Pancreas (tissue), 10 donors: ENCODE measurements around the gene ACAP2. TPM values are rescaled to one million over a fixed set of nuclear protein-coding genes. Genes with fewer than 3 reads are reported as not detected.
"Not testable (repeated sequence)": the region's sequence is repeated elsewhere in the genome, so short reads cannot be mapped to it uniquely, and the experiment has no call there.

Experiments used
- ATAC-seq, 4 donors: fragments of 200-7000 bp; cut with Tn5 transposase; one replicate each; pipeline versions ENCODE4 v1.8.0 to v1.9.1; 2020; ENCODE audit warnings: mild to moderate bottlenecking in 4 of 4, moderate library complexity in 4 of 4
- DNase-seq, 6 donors: peaks; one replicate each; pipeline ENCODE4 v3.0.0-alpha.2; 2020
- FAIRE-seq: peaks from 2 replicates; lab custom pipeline; 2012; peaks lifted over from hg19 to GRCh38; lab: Jason Lieb, UNC
- H3K27ac ChIP-seq, 4 donors: fragments of 200-600 bp; sonication (generic); 1 replicate in 3 of 4; 2 replicates in 1 of 4; pipeline versions ENCODE4 v1.5.0 to v1.8.0; 2020
- H3K27me3 ChIP-seq, 4 donors: fragments of 200-600 bp; one replicate each; pipeline ENCODE4 v1.8.0; 2021
- H3K36me3 ChIP-seq, 3 donors: fragments of 200-600 bp; sonication (generic) in 1 of 3; one replicate each; pipeline versions ENCODE4 v1.5.0 to v1.8.0; 2020 to 2021
- H3K4me1 ChIP-seq, 3 donors: fragments of 200-600 bp; one replicate each; pipeline ENCODE4 v1.8.0; 2021
- H3K4me3 ChIP-seq, 4 donors: fragments of 200-600 bp; sonication (generic) in 2 of 4; one replicate each; pipeline versions ENCODE4 v1.5.0 to v1.8.0; 2020 to 2021
- H3K9me3 ChIP-seq, 4 donors: fragments of 200-600 bp; one replicate each; pipeline ENCODE4 v1.8.0; 2021
- WGBS, 2 donors: extraction: QIAGEN DNeasy Blood & Tissue Kit; methylation state at CpG; one replicate each; pipeline ENCODE4 v1.1.7; 2013; 5-methylcytosine and 5-hydroxymethylcytosine counted together
- intact Hi-C, 3 donors: fragments of 100-400 bp; cut with DNase I; formaldehyde crosslinking; loops; one replicate each; pipeline versions ENCODE4 v1.11.1 to v1.14.2; 2022
- polyA plus RNA-seq, 2 donors: library from polyadenylated mRNA; stranded (reverse); fragments of 200-250 nt; gene quantifications; one replicate each; pipeline ENCODE4 v1.2.3, GENCODE V29; 2013
- total RNA-seq, 6 donors: library from RNA; stranded (reverse); fragmentation: NEBNext Ultra II Directional in 4 of 6; extraction: Animal tissue kit (Norgen Biotek cat#: 25700) in 4 of 6; gene quantifications; one replicate each; pipeline versions ENCODE4 v1.2.1 to v1.2.4, GENCODE V29; 2021 to 2023
- TF ChIP-seq, protein P1 (sequence below), 4 donors: fragments of 200-600 bp; sonication (generic) in 3 of 4; IDR thresholded peaks; one replicate each; pipeline versions ENCODE4 v1.5.0 to v1.8.0; 2021; ENCODE audit warnings: antibody characterized with exemption in 4 of 4
- donor health status: healthy with polysubstance abuse.
- donor health status: DM: no; HTN: no; CAD: no; lungs with moderate emphysema.
- donor health status: DM: no; HTN: no; CAD: no.
- donor health status: control.
- donor health status: control.
- donor health status: Bipolar disorder and iron deficiency.
- donor health status: DM: yes; HTN: yes; CAD: no.
- donor health status: DM: no; HTN: no; CAD: no.
- donor health status: DM: no; HTN: no; CAD: no.
- donor health status: DM: yes; HTN: yes; CAD: no.

ACAP2 gene
- total and polyA plus RNA-seq, 8 donors, result 4.2 to 21.1 (median 14.7) TPM

DNA sequence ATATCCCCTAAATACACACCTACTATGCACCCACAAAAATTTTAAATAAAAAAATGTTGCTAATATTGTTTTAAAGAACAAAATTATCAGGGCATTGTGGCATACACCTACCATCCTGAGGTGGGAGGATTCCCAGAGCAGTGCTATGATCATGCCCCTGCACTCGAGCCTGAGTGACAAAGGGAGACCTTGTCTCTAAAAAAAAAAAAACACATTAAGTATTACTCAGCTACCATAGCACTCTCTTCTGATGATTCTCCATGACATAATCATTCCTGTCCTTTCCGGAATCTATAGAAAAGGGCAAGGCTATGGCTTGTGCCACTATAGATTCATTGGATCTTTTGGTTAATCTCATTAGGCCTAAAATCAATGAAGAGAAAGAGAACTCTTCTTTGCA, 77.4 kb downstream of the ACAP2 start:
- no peak overlapping the region for H3K27ac ChIP-seq
- ATAC-seq (no peak), DNase-seq (no peak), FAIRE-seq (no peak)
- intact Hi-C loops, result loop anchor here in 1 of 3 donors (10.0 kb wide), 1 partner anchor 51 kb away; no protein-coding TSS in a partner anchor
- H3K27me3 ChIP-seq, result no peaks in the 10 kb centered on the region
- no peak overlapping the region for H3K4me3 ChIP-seq
- H3K4me1 ChIP-seq, result no peaks in the 10 kb centered on the region
- H3K9me3 ChIP-seq, result no peaks in the 10 kb centered on the region
- WGBS, 2 donors, result 97 to 99% methylated on average over 2 of the region's 2 CpGs
- TF ChIP-seq, protein P1, sequence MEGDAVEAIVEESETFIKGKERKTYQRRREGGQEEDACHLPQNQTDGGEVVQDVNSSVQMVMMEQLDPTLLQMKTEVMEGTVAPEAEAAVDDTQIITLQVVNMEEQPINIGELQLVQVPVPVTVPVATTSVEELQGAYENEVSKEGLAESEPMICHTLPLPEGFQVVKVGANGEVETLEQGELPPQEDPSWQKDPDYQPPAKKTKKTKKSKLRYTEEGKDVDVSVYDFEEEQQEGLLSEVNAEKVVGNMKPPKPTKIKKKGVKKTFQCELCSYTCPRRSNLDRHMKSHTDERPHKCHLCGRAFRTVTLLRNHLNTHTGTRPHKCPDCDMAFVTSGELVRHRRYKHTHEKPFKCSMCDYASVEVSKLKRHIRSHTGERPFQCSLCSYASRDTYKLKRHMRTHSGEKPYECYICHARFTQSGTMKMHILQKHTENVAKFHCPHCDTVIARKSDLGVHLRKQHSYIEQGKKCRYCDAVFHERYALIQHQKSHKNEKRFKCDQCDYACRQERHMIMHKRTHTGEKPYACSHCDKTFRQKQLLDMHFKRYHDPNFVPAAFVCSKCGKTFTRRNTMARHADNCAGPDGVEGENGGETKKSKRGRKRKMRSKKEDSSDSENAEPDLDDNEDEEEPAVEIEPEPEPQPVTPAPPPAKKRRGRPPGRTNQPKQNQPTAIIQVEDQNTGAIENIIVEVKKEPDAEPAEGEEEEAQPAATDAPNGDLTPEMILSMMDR (IDR thresholded peaks at IDR 0.05), result no peak
- H3K36me3 ChIP-seq, result no peaks in the 10 kb centered on the region

DNA sequence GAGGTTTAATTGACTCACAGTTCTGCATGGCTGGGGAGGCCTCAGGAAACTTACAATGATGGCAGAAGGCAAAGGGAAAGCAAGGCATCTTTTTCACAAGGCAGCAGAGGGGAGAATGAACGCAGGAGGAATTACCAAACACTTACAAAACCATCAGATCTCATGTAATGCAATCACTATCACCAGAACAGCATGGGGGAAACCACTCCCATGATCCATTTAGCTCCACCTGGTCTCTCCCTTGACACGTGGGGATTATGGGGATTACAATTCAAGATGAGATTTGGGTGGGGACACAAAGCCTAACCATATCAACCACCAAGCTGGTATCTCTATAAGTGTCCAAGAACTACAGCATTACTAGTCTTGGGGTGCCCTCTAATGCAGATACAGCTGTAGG, 85.0 kb downstream of the ACAP2 start:
- FAIRE-seq, H3K36me3 ChIP-seq, ATAC-seq: not testable (repeated sequence)

DNA sequence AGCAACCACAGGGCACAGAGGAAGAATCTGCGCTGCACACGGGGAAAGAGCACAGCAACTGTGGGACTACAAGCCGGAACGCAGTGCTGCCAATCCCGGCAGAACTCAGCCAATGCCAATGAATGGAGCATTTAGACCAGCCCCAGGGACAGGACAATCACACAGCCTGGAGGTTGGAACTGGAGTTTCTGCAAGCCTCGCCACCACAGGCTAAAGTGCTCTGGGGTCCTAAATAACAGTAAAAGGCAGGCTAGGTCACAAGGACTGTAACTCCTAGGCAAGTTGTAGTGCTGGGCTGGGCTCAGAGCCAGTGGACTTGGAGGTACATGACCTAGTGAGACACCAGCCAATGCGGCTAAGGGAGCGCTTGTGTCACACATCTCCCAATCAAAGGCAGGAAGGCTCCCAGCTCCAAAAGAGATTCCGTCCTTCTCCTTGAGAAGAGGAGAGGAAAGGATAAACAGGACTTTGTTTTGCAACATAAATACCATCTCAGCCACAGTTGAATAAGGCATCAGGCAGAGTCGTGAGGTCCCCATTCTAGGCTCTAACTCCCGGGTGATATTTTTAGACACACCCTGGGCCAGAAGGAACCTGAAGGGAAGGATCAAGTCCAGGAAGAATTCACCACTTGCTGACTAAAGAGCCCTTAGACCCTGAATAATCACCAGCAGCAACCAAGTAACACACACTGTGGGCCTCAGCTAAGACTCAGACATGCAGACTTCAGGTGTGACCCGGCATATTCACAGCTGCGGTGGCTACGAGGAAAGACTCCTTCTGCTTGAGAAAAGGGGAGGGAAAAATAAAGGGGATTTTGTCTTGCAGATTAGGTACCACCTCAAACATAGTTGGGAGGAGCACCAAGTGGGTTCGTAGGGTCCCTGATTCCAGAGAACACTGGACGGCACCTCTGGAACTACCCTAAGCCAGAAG, 86.4 kb downstream of the ACAP2 start:
- Histone ChIP-seq H3K27ac (no peak overlapping the region), H3K36me3 (no peaks in the 10 kb centered on the region), H3K27me3 (no peaks in the 10 kb centered on the region), H3K4me3 (no peak overlapping the region), H3K9me3 (no peaks in the 10 kb centered on the region), H3K4me1 (no peaks in the 10 kb centered on the region)
- FAIRE-seq (no peak), DNase-seq (no peak), ATAC-seq (no peak)
- TF ChIP-seq, protein P1 (IDR thresholded peaks at IDR 0.05), result no peak
- intact Hi-C loops, result no loop called here
- 91 to 92% methylated on average over 16 of the region's 16 CpGs for WGBS, 2 donors

More for the DNA sequence above, 85.0 kb downstream of the ACAP2 start:
- H3K27ac ChIP-seq, H3K9me3 ChIP-seq, DNase-seq, H3K4me1 ChIP-seq, intact Hi-C loops, H3K27me3 ChIP-seq, H3K4me3 ChIP-seq: not testable (repeated sequence)
- WGBS, 2 donors, result 79 to 83% methylated on average over 2 of the region's 2 CpGs

DNA sequence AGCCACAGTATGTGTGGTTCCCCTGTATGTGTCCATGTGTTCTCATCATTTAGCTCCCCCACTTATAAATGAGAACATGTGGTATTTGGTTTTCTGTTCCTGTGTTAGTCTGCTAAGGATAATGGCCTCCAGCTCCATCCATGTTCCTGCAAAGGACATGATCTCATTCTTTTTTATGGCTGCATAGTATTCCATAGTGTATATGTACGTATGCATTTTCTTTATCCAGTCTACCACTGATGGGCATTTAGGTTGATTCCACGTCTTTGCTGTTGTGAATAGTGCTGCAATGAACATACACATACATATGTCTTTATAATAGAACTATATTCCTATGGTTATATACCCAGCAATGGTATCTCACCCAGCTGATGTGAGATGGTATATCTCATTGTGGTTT, 88.8 kb downstream of the ACAP2 start:
- ATAC-seq, intact Hi-C loops, DNase-seq, H3K4me1 ChIP-seq, H3K4me3 ChIP-seq, FAIRE-seq, H3K9me3 ChIP-seq, H3K36me3 ChIP-seq, H3K27ac ChIP-seq, H3K27me3 ChIP-seq: not testable (repeated sequence)
- 50% methylated on average over 2 of the region's 2 CpGs for WGBS, 2 donors

DNA sequence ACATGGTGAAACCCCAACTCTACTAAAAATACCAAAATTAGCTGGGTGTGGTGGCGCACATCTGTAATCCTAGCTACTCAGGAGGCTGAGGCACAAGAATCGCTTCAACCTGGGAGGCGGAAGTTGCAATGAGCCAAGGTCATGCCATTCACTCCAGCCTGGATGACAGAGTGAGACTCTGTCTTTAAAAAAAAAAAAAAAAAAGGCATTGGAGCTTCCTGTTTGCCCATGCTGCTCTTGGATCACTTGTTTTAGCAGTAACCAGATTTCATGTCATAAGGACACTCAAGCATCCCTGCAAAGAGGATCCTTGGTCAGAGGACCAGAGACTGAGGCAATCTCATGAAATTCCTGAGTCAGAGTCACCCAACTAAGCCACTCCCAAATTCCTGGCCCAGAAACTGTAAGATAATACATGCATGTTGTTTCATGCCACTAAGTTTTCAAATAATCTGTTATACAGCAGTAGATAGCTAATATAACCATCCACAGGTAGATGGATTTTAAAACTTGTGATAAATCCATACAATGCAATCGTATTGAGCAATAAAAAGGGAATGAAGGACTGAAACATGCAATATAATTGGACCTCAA, 89.8 kb downstream of the ACAP2 start:
- TF ChIP-seq, protein P1 (IDR thresholded peaks at IDR 0.05), result no peak
- ATAC-seq, result no peak
- no peak for FAIRE-seq
- Histone ChIP-seq H3K4me3 (no peak overlapping the region), H3K4me1 (no peaks in the 10 kb centered on the region), H3K27ac (no peak overlapping the region), H3K9me3 (no peaks in the 10 kb centered on the region), H3K36me3 (no peaks in the 10 kb centered on the region), H3K27me3 (no peaks in the 10 kb centered on the region)
- 89 to 93% methylated on average over 4 of the region's 4 CpGs for WGBS, 2 donors
- DNase-seq, result no peak
- intact Hi-C loops, result no loop called here
